Body of pancreas (tissue), 4 donors: ENCODE results near the gene INHA.

Experiments
- CTCF ChIP-seq, 7 experiments: fragments of 450-650 bp in 4 of 7; fragments of 200-600 bp in 3 of 7; sonication (generic) in 3 of 7; IDR thresholded peaks; one replicate each; pipeline ENCODE4 v1.5.1; 2016 to 2019; ENCODE audit warnings: antibody characterized with exemption in 7 of 7
- POLR2A ChIP-seq, 3 donors: fragments of 450-650 bp; IDR thresholded peaks; one replicate each; pipeline ENCODE4 v1.6.1; 2016; ENCODE audit warnings: antibody characterized with exemption in 3 of 3, mild to moderate bottlenecking in 2 of 3

DNA sequence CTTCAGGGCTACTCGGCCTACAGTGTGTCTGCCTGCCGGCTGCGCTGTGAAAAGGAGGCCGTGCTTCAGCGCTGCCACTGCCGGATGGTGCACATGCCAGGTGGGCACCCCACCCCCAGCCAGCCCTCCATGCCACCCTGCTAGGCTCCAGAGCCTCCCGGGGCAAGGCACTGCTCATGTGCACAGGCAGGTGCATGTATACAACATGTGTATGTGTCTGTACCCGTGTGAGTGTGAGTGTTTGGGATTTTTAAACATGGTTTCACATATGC is 39.8 kb upstream of the INHA start:
- no peak for TF ChIP-seq CTCF (IDR thresholded peaks at IDR 0.05)
- TF ChIP-seq POLR2A (IDR thresholded peaks at IDR 0.05): no peak
